Mucosa of stomach (tissue), 1 donor: ENCODE data around the gene RNPEPL1.

Experiments used
- H3K27me3 ChIP-seq: one replicate; pipeline ENCODE4 v1.7.0; 2013; ENCODE audit warnings: mild to moderate bottlenecking, low read length; ENCODE audit not compliant: control insufficient read depth, insufficient read depth
- H3K36me3 ChIP-seq: one replicate; pipeline ENCODE4 v1.7.0; 2013; ENCODE audit warnings: low read length; ENCODE audit not compliant: control insufficient read depth, insufficient read depth
- H3K4me1 ChIP-seq: one replicate; pipeline ENCODE4 v1.7.0; 2013; ENCODE audit warnings: mild to moderate bottlenecking, low read length; ENCODE audit not compliant: control insufficient read depth, insufficient read depth
- H3K4me3 ChIP-seq: one replicate; pipeline ENCODE4 v1.7.0; 2013; ENCODE audit warnings: low read length
- H3K9ac ChIP-seq: one replicate; pipeline ENCODE4 v1.7.0; 2013; ENCODE audit warnings: mild to moderate bottlenecking, low read length, moderate library complexity
- H3K9me3 ChIP-seq: one replicate; pipeline ENCODE4 v1.7.0; 2013; ENCODE audit warnings: mild to moderate bottlenecking, low read length, moderate library complexity; ENCODE audit not compliant: control insufficient read depth
- donor health status: Pancreatic carcinoma.

Gene RNPEPL1

GRCh38 chr2:240601061-240601830, 33.0 kb downstream of the RNPEPL1 start:
- H3K4me3 ChIP-seq: no peak overlapping the region
- peaks cover 10% of the 10 kb centered on the region for H3K36me3 ChIP-seq
- H3K9me3 ChIP-seq: no peaks in the 10 kb centered on the region
- no peak overlapping the region for H3K9ac ChIP-seq
- peaks cover 39% of the 10 kb centered on the region for H3K4me1 ChIP-seq
- H3K27me3 ChIP-seq: no peaks in the 10 kb centered on the region

- Histone ChIP-seq H3K36me3 (peaks cover 10% of the 10 kb centered on the region), H3K9me3 (no peaks in the 10 kb centered on the region), H3K9ac (no peak overlapping the region), H3K4me1 (peaks cover 38% of the 10 kb centered on the region), H3K27me3 (no peaks in the 10 kb centered on the region), H3K4me3 (no peak overlapping the region)
Measured at GRCh38 chr2:240601831-240602160, 33.5 kb downstream of the RNPEPL1 start.

GRCh38 chr2:240602266-240603050, 34.2 kb downstream of the RNPEPL1 start:
- H3K4me3 ChIP-seq: no peak overlapping the region
- H3K4me1 ChIP-seq: peaks cover 35% of the 10 kb centered on the region
- peaks cover 10% of the 10 kb centered on the region for H3K36me3 ChIP-seq
- H3K9me3 ChIP-seq: no peaks in the 10 kb centered on the region
- no peaks in the 10 kb centered on the region for H3K27me3 ChIP-seq
- H3K9ac ChIP-seq: no peak overlapping the region

- H3K9me3 ChIP-seq: no peaks in the 10 kb centered on the region
- no peak overlapping the region for H3K9ac ChIP-seq
- H3K27me3 ChIP-seq: no peaks in the 10 kb centered on the region
- H3K4me1 ChIP-seq: peaks cover 35% of the 10 kb centered on the region
- peaks cover 2% of the 10 kb centered on the region for H3K36me3 ChIP-seq
- H3K4me3 ChIP-seq: no peak overlapping the region
Measured at GRCh38 chr2:240603081-240603835, 35.0 kb downstream of the RNPEPL1 start.

- H3K4me1 ChIP-seq: peaks cover 35% of the 10 kb centered on the region
- H3K36me3 ChIP-seq: no peaks in the 10 kb centered on the region
- no peak overlapping the region for H3K4me3 ChIP-seq
- H3K9me3 ChIP-seq: no peaks in the 10 kb centered on the region
- H3K9ac ChIP-seq: peak overlapping the region; percentile 74
- no peaks in the 10 kb centered on the region for H3K27me3 ChIP-seq
Measured at GRCh38 chr2:240603846-240604245, 35.6 kb downstream of the RNPEPL1 start.

GRCh38 chr2:240604291-240604938, 36.1 kb downstream of the RNPEPL1 start:
- Histone ChIP-seq H3K9ac (peak overlapping the region; percentile 74), H3K27me3 (no peaks in the 10 kb centered on the region)

GRCh38 chr2:240604939-240605716, 36.8 kb downstream of the RNPEPL1 start:
- peaks cover 35% of the 10 kb centered on the region for H3K4me1 ChIP-seq
- H3K4me3 ChIP-seq: peak overlapping the region; percentile 87
- no peaks in the 10 kb centered on the region for H3K9me3 ChIP-seq
- H3K27me3 ChIP-seq: no peaks in the 10 kb centered on the region
- H3K9ac ChIP-seq: peak overlapping the region; percentile 74
- H3K36me3 ChIP-seq: no peaks in the 10 kb centered on the region

More at GRCh38 chr2:240604291-240604938, 36.1 kb downstream of the RNPEPL1 start:
- Histone ChIP-seq H3K36me3 (no peaks in the 10 kb centered on the region), H3K9me3 (no peaks in the 10 kb centered on the region), H3K4me3 (peak overlapping the region; percentile 87), H3K4me1 (peaks cover 35% of the 10 kb centered on the region)

- Histone ChIP-seq H3K27me3 (no peaks in the 10 kb centered on the region), H3K9ac (peak overlapping the region; percentile 74), H3K4me3 (peak overlapping the region; percentile 87), H3K36me3 (no peaks in the 10 kb centered on the region), H3K9me3 (no peaks in the 10 kb centered on the region), H3K4me1 (peaks cover 35% of the 10 kb centered on the region)
Measured at GRCh38 chr2:240605867-240606743, 37.8 kb downstream of the RNPEPL1 start.

GRCh38 chr2:240611601-240612210, 43.4 kb downstream of the RNPEPL1 start:
- Histone ChIP-seq H3K9ac (no peak overlapping the region), H3K4me1 (peaks cover under 1% of the 10 kb centered on the region), H3K36me3 (peaks cover 6% of the 10 kb centered on the region), H3K9me3 (no peaks in the 10 kb centered on the region), H3K27me3 (no peaks in the 10 kb centered on the region), H3K4me3 (no peak overlapping the region)

- Histone ChIP-seq H3K9me3 (no peaks in the 10 kb centered on the region), H3K9ac (no peak overlapping the region), H3K27me3 (no peaks in the 10 kb centered on the region), H3K36me3 (peaks cover 10% of the 10 kb centered on the region), H3K4me3 (no peak overlapping the region), H3K4me1 (no peaks in the 10 kb centered on the region)
Measured at GRCh38 chr2:240613781-240614180, 45.5 kb downstream of the RNPEPL1 start.
